Activated CD8-positive, alpha-beta memory T cell treated with anti-CD3 and anti-CD28 coated beads for 36 hours (primary cell): Measurements from ENCODE around the gene MRPS9. TPM values are rescaled to one million over a fixed set of nuclear protein-coding genes. Genes with fewer than 3 reads are reported as not detected.

Source experiments
- CTCF ChIA-PET: fragments of 350-600 bp; sonication (Branson Sonifier 250); formaldehyde crosslinking; loops from one replicate; lab custom pipeline; 2021; ENCODE audit warnings: antibody characterized with exemption; lab: Charles Lee
- POLR2A ChIA-PET: fragments of 350-600 bp; sonication (Branson Sonifier 250); formaldehyde crosslinking; loops from one replicate; lab custom pipeline; 2021; ENCODE audit warnings: antibody characterized with exemption; lab: Charles Lee
- total RNA-seq, 2 experiments: library from RNA; stranded (reverse); gene quantifications; one replicate each; pipeline ENCODE4 v1.2.3, GENCODE V29; 2021

Gene MRPS9
- total RNA-seq, 2 experiments from 2014 or later = 49.0 to 49.2 TPM

DNA sequence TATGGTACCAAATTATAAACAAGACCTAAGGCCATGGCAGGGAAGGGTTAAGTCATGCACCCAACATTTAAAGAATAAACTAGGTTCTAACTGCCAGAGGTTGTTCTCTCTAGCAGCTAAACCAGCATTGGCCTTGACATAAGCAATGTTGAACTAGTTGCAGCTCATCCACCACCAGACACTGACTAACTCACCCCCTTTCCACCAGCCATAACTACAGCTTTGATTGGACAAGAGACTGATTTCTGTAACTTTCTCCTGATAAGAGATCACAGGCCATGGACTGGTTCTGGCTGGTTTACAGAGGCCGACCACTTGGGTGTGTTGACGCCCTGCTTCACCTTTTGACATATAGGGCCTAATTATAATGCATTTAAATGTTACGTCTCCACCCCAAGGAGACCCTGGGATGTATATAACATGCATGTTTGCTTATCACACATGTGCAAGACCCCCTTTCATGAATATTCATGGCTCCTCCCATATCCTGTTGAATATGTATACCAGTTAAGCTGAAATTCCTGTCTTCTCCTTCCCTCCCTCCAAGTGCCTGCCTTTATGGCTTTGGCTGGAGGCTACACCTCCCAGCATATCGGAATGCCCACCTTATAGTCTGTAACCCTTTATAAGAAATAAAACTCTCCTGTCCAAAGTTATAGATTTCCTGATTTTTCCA lies 75.9 kb downstream of the MRPS9 start:
- ChIA-PET CTCF (interaction anchor here (1.2 to 4.6 kb wide), 4 partner anchors 11 to 128 kb away, joined by 3 to 49 read pairs (median 4); partner anchors contain the start of gene GPR45), POLR2A (no interaction called here)

- CTCF ChIA-PET = interaction anchor here (0.7 to 4.6 kb wide), 6 partner anchors 12 to 127 kb away, joined by 3 to 49 read pairs (median 4); partner anchors contain the start of gene GPR45
- POLR2A ChIA-PET = no interaction called here
Measured at GRCh38 chr2:105114551-105114950, 76.7 kb downstream of the MRPS9 start.

- POLR2A ChIA-PET = no interaction called here
- CTCF ChIA-PET = interaction anchor here (1.1 to 4.6 kb wide), 5 partner anchors 115 to 128 kb away, joined by 3 to 49 read pairs (median 4); partner anchors contain the start of gene GPR45
Measured at GRCh38 chr2:105116348-105116747, 78.5 kb downstream of the MRPS9 start.

DNA sequence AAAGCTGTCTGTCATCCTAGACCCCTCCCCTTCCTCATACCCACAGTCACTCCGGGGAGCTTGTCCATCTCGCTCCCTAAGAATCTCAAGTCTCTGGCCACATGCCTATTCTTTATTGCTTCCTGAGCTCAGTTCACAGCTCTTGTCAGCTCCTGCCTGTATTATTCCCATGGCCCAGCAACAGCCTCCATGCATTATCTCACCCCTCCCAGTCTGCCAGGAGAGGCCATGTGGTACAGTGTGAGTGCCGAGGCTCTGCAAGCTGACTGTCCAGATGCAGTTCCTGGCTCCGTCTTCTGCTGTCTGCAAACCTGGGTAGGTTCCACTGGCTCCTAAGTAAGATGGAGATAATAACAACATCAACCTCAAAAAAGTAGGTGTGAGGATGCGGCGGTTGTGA lies 79.7 kb downstream of the MRPS9 start:
- ChIA-PET POLR2A (no interaction called here), CTCF (interaction anchor here (4.6 kb wide), 1 partner anchor 120 kb away, joined by 49 read pairs; no protein-coding TSS in a partner anchor)

GRCh38 chr2:105118960-105119359 lies 81.1 kb downstream of the MRPS9 start:
- CTCF ChIA-PET = no interaction called here

GRCh38 chr2:105121434-105121833 lies 83.6 kb downstream of the MRPS9 start:
- CTCF ChIA-PET = no interaction called here

More at GRCh38 chr2:105118960-105119359, 81.1 kb downstream of the MRPS9 start:
- POLR2A ChIA-PET = no interaction called here

DNA sequence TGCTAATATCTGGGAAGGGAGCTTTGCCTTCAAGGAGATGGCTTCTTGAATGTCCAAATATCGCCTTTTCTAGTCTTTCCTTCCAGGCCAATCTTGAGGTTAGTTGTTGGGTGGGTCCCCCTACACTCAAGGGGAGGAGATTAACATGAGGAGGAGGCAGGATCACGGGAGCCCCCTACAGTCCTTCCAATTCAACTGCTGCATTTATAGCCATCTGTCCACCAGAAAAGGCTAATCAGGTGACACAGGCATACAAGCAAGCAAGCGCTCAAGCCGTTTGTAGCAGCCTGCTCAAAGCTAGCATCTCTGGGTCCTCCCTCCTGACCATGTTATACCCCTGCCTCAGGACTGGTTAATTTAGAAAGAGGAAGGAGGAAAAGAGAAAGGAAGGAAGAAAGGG lies 87.6 kb downstream of the MRPS9 start:
- ChIA-PET POLR2A (no interaction called here), CTCF (no interaction called here)

More at GRCh38 chr2:105121434-105121833, 83.6 kb downstream of the MRPS9 start:
- POLR2A ChIA-PET = no interaction called here

DNA sequence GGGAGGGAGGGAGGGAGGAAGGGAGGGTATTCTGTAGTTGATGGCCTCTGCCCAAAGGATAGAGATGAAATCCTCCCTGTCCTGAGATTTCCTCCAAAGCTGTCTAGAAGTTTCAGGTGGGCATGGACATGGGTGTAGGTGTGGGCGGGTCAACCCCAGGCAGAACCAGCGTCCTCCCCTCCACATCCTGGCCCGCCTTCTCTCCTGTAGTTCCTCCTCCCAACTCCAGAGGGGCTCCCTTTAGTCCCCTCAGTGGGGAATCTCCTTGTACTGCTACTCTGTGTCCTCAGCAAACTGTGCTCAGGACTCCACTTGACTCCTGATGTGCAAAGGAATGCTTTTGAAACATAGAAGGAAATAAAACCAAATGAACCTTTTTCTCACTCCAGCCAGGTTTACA lies 88.1 kb downstream of the MRPS9 start:
- POLR2A ChIA-PET = no interaction called here
- CTCF ChIA-PET = no interaction called here

DNA sequence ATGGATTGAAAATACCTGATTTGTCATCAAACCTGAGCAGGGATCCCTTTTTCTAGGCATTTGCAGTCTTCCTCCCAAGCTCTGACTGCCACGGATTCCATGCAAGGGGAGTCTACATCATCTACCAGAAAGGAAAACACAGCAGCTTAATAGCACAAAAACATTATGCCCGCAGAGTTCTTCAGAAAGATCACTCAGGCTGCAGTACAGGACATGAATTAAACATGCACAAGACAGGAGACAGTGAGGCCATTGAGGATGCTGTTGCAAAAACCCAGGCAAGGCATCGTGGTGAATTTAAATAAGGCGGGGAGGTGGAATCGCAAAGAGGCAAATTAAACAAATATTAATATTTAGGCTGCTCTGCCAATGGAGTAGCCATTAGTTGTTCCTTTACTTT lies 88.5 kb downstream of the MRPS9 start:
- CTCF ChIA-PET = no interaction called here
- POLR2A ChIA-PET = no interaction called here

- CTCF ChIA-PET = no interaction called here
- POLR2A ChIA-PET = no interaction called here
Measured at GRCh38 chr2:105127289-105127915, 89.5 kb downstream of the MRPS9 start.

- ChIA-PET CTCF (no interaction called here), POLR2A (no interaction called here)
Measured at GRCh38 chr2:105129722-105130232, 91.9 kb downstream of the MRPS9 start.

DNA sequence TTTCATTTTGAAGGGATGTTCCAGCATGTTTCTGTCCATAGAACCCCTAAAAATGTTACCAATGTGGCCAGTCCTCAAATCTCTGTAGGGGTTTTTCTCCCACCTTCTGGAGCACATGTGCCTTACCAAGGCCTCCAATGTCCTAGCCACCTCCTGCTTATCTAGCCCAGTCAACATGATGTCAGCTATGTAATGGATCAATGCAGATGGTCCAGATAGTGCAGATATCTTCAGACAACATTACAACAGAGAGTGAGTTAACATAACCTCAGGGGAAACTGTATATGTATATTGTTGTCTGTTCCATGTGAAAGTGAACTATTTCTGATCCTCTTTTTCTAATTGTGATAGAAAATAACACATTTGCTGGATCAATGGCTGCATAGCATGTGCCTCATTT lies 92.7 kb downstream of the MRPS9 start:
- CTCF ChIA-PET = no interaction called here
- POLR2A ChIA-PET = no interaction called here

GRCh38 chr2:105134081-105134480 lies 96.2 kb downstream of the MRPS9 start:
- CTCF ChIA-PET = interaction anchor here (1.0 kb wide), 1 partner anchor 19 kb away, joined by 3 read pairs; no protein-coding TSS in a partner anchor
- POLR2A ChIA-PET = no interaction called here

- ChIA-PET CTCF (no interaction called here), POLR2A (no interaction called here)
Measured at GRCh38 chr2:105135436-105135835, 97.6 kb downstream of the MRPS9 start.

DNA sequence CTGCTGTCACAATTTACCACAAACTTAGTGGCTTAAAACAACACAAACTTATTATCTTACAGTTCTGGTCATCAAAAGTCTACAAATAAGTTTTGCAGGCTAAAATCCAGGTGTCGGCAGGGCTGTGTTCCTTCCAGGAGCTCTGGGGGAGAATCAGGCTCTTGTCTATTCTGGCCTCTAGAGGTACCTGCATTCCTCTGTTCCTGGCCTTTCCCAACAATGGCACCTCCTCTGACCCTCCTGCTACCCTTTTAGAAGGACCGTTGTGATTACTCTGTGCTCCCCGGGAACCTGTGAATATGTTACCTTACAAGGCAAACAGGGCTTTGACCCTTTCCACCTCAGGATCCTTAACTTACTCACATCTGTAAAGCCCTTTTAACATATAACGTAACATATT lies 98.5 kb downstream of the MRPS9 start:
- POLR2A ChIA-PET = no interaction called here
- CTCF ChIA-PET = no interaction called here

GRCh38 chr2:105138643-105139042 lies 100.8 kb downstream of the MRPS9 start:
- POLR2A ChIA-PET = interaction anchor here (0.5 kb wide), 1 partner anchor 25 kb away, joined by 3 read pairs; no protein-coding TSS in a partner anchor
- CTCF ChIA-PET = no interaction called here

DNA sequence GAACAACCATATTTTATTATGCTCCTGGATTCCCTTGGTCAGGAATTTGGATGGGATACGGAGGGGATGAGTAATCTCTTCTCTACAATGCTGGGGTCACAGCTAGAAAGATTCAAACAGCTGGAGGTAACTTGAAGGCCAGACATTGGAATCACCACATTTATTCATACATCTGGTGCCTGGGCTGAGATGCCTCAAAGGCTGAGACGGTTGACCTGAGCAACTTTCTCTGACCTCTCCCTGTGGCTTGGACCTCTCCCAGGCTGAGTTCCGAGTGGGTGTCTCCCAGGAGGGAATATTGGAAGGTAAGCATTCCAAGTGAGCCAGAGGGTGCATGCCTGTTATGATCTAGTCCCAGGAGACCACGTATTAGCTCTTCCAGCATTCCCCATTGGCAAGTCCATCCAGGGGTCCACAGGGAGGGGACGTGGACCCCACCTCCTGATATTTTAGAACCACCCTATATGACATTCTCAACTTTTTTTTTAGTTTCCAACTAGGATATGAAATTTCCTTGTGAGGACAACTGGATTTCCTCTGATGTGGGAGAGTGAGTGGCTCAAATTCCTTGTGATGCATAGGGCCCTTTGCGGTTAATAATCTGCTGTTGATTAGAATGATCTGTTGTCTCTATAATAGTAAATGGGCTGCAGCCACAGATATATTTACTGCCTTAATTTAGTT lies 101.8 kb downstream of the MRPS9 start:
- ChIA-PET POLR2A (no interaction called here), CTCF (no interaction called here)

- ChIA-PET POLR2A (no interaction called here), CTCF (no interaction called here)
Measured at GRCh38 chr2:105140240-105140568, 102.3 kb downstream of the MRPS9 start.

DNA sequence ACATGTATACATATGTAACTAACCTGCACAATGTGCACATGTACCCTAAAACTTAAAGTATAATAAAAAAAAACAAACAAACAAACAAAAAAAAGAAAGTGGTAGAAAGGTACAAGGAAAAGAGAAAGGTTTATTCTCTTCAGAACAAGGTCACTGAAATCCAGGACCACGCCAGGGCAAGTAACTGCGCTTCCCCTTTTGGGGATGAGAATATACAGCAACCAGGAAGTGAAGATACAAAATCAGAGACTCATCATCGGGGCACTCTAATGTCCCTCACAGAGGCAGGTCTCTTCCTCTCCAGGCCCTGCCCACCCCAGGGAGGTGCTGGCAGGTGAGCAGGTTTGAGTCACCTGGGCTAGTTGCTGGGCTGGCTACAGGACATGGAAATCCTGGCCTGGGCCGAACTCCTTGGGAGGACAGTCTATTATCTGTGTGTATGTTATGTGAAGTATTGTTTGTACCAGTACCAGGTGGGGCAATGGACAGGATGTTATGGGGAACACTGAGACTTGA lies 103.3 kb downstream of the MRPS9 start:
- CTCF ChIA-PET = no interaction called here
- POLR2A ChIA-PET = no interaction called here

DNA sequence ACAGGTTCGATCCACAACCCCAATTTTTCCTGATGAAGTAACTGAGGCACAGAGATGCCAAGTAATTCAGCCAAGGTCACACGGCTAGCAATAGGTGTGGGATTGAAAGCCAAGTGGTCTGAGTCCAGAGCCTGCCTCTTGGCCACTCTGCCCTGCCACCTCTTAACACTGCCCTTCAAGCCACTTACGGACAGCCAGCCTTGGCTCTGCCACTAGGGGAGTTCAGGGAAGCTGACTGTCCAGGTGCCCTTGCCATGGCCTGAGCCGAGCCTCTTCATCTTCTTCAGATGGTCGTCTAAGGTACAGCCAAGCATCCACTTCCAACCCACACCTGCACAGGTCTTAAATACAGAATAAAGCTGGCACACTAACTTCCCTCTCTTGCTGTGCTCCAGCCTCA lies 104.4 kb downstream of the MRPS9 start:
- POLR2A ChIA-PET = no interaction called here
- CTCF ChIA-PET = no interaction called here
